ENCODE data around the gene NDUFB6.

The NDUFB6 gene

DNA sequence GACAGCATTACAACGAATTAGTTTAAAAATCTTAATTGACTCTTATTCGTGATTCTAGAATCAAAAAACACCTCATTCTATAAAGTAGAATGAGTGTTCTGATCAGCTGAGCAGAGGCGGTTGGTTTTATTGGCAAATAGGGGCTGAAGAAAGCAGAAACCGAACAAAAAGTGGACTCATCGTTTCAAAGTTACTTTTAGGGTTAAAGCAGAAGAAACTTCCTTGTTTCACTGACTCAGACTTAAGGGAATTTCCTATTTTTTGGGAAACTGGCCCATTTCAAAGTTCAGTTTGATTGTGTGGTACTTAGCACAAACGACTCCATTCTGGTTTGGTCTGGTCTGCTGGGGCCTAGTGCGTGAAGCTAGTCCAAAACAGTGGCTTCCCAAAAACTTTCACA, 862 bp upstream of the NDUFB6 start:
- TF ChIP-seq EZH2phosphoT487 (IDR thresholded peaks at IDR 0.05; ENCODE audit: borderline replicate concordance) (no peak), CTCF (conservative IDR thresholded peaks at IDR 0.05; ENCODE audit: low read length) (no peak)
- H3K79me2 ChIP-seq (ENCODE audit: insufficient read depth, low read length), result peaks cover 39% of the 10 kb centered on the region
- H4K20me1 ChIP-seq (ENCODE audit: insufficient read depth, low read length, poor library complexity, severe bottlenecking), result peaks cover 15% of the 10 kb centered on the region
- H2AFZ ChIP-seq (ENCODE audit: low read length), result peak overlapping the region; percentile 81; the same call in 1 of the 2 replicates
- peaks cover 30% of the 10 kb centered on the region for H3K4me1 ChIP-seq (ENCODE audit: insufficient read depth, low read length, poor library complexity, severe bottlenecking)
- peak overlapping the region; percentile 92 for H3K4me3 ChIP-seq (ENCODE audit: low read length, poor library complexity, severe bottlenecking)
- no peaks in the 10 kb centered on the region for H3K9me3 ChIP-seq (ENCODE audit: insufficient read depth, low read depth, low read length)
- H3K9me2 ChIP-seq (replicated peaks; ENCODE audit: low read depth, low read length), result no peaks in the 10 kb centered on the region
- H3K4me2 ChIP-seq (ENCODE audit: low read depth, low read length, poor library complexity, severe bottlenecking), result peak overlapping the region; percentile 86
- peaks cover 5% of the 10 kb centered on the region; the same call in 1 of the 2 replicates for H3F3A ChIP-seq (ENCODE audit: low read depth)
- H3K27me3 ChIP-seq (ENCODE audit: insufficient read depth, low read length, poor library complexity, severe bottlenecking), result no peaks in the 10 kb centered on the region
- H3K36me3 ChIP-seq (ENCODE audit: insufficient read depth, low read length), result no peaks in the 10 kb centered on the region
- peak overlapping the region; percentile 85 for H3K9ac ChIP-seq (ENCODE audit: low read depth, low read length, poor library complexity, severe bottlenecking)

- Histone ChIP-seq H3K36me3 (ENCODE audit: insufficient read depth, low read length) (no peaks in the 10 kb centered on the region), H3K4me1 (ENCODE audit: insufficient read depth, low read length, poor library complexity, severe bottlenecking) (peaks cover 30% of the 10 kb centered on the region), H3K79me2 (ENCODE audit: insufficient read depth, low read length) (peaks cover 46% of the 10 kb centered on the region), H3K9ac (ENCODE audit: low read depth, low read length, poor library complexity, severe bottlenecking) (peak overlapping the region; percentile 85), H3F3A (ENCODE audit: low read depth) (peaks cover 5% of the 10 kb centered on the region; the same call in 1 of the 2 replicates), H3K4me3 (ENCODE audit: low read length, poor library complexity, severe bottlenecking) (peak overlapping the region; percentile 92), H3K27me3 (ENCODE audit: insufficient read depth, low read length, poor library complexity, severe bottlenecking) (no peaks in the 10 kb centered on the region), H2AFZ (ENCODE audit: low read length) (peak overlapping the region; percentile 83), H4K20me1 (ENCODE audit: insufficient read depth, low read length, poor library complexity, severe bottlenecking) (peaks cover 15% of the 10 kb centered on the region), H3K9me2 (replicated peaks; ENCODE audit: low read depth, low read length) (no peaks in the 10 kb centered on the region), H3K9me3 (ENCODE audit: insufficient read depth, low read depth, low read length) (no peaks in the 10 kb centered on the region), H3K4me2 (ENCODE audit: low read depth, low read length, poor library complexity, severe bottlenecking) (peak overlapping the region; percentile 86)
- TF ChIP-seq CTCF (conservative IDR thresholded peaks at IDR 0.05; ENCODE audit: low read length) (peak; percentile 87), EZH2phosphoT487 (IDR thresholded peaks at IDR 0.05; ENCODE audit: borderline replicate concordance) (no peak)
Observed at GRCh38 chr9:32571969-32572899, 725 bp downstream of the NDUFB6 start.

DNA sequence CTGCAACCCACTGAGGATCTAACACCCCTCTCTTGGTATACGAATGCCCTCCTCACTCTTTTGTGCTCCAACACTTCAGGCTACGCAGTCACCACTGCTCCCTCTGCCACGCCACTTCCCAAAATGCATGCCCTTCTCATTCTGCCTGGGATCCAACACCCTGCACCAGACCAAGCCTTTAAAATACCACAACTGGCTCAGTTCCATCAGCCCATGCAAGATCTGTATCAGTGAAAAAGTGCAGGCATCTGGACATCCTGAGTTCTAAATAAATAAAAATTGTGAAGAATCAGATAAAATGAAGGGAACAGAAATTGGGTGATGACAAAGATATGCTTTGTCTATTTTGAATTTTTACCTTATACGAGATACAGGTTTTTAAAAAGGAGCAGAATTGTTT, 2.7 kb downstream of the NDUFB6 start:
- peaks cover 30% of the 10 kb centered on the region for H3K4me1 ChIP-seq (ENCODE audit: insufficient read depth, low read length, poor library complexity, severe bottlenecking)
- peak overlapping the region; percentile 86 for H3K4me2 ChIP-seq (ENCODE audit: low read depth, low read length, poor library complexity, severe bottlenecking)
- no peaks in the 10 kb centered on the region for H3K9me2 ChIP-seq (replicated peaks; ENCODE audit: low read depth, low read length)
- H3K36me3 ChIP-seq (ENCODE audit: insufficient read depth, low read length), result peaks cover 16% of the 10 kb centered on the region; the same call in 1 of the 2 replicates
- H3K9ac ChIP-seq (ENCODE audit: low read depth, low read length, poor library complexity, severe bottlenecking), result peak overlapping the region; percentile 85
- H3K4me3 ChIP-seq (ENCODE audit: low read length, poor library complexity, severe bottlenecking), result peak overlapping the region; percentile 92
- no peak overlapping the region for H2AFZ ChIP-seq (ENCODE audit: low read length)
- peaks cover 15% of the 10 kb centered on the region for H4K20me1 ChIP-seq (ENCODE audit: insufficient read depth, low read length, poor library complexity, severe bottlenecking)
- TF ChIP-seq CTCF (conservative IDR thresholded peaks at IDR 0.05; ENCODE audit: low read length), result no peak
- no peak for TF ChIP-seq EZH2phosphoT487 (IDR thresholded peaks at IDR 0.05; ENCODE audit: borderline replicate concordance)
- H3K27me3 ChIP-seq (ENCODE audit: insufficient read depth, low read length, poor library complexity, severe bottlenecking), result no peaks in the 10 kb centered on the region
- peaks cover 53% of the 10 kb centered on the region for H3K79me2 ChIP-seq (ENCODE audit: insufficient read depth, low read length)
- peaks cover 5% of the 10 kb centered on the region; the same call in 1 of the 2 replicates for H3F3A ChIP-seq (ENCODE audit: low read depth)
- no peaks in the 10 kb centered on the region for H3K9me3 ChIP-seq (ENCODE audit: insufficient read depth, low read depth, low read length)
